GM12878 (cell line): Measurements from ENCODE around the gene RHOB.

Experiments used
- EED ChIP-seq: sonication (generic); IDR thresholded peaks from 2 replicates; pipeline ENCODE4 v1.6.1; 2016; ENCODE audit warnings: antibody characterized with exemption, low read depth
- HDAC2 ChIP-seq: fragments of 200-600 bp; sonication (generic); IDR thresholded peaks from 2 replicates; pipeline ENCODE4 v1.6.1; 2017
- NFYB ChIP-seq: IDR thresholded peaks from 2 replicates; pipeline ENCODE4 v1.6.1; 2011; ENCODE audit warnings: low read depth, mild to moderate bottlenecking, low read length, improper control_type of control experiment, moderate library complexity; ENCODE audit not compliant: insufficient read depth
- POLR2AphosphoS5 ChIP-seq: IDR thresholded peaks from 2 replicates; pipeline ENCODE4 v1.6.1; 2011; ENCODE audit warnings: mild to moderate bottlenecking, low read length, inconsistent platforms
- RB1 ChIP-seq: fragments of 450-650 bp; formaldehyde crosslinking; IDR thresholded peaks from 2 replicates; pipeline ENCODE4 v1.6.1; 2017; ENCODE audit warnings: mild to moderate bottlenecking, borderline replicate concordance
- TF ChIP-seq, protein P1 (sequence below): IDR thresholded peaks from 2 replicates; pipeline ENCODE4 v1.6.1; 2012; ENCODE audit warnings: mild to moderate bottlenecking, low read depth, low read length
- TF ChIP-seq, protein P2 (sequence below), 3 experiments: IDR thresholded peaks in 2 of 3; conservative IDR thresholded peaks in 1 of 3; 2 replicates each; pipeline ENCODE4 v1.5.1; 2011; ENCODE audit warnings: low read depth in 3 of 3, low read length in 3 of 3, mild to moderate bottlenecking in 3 of 3, control low read depth in 2 of 3, moderate library complexity in 2 of 3, inconsistent platforms in 1 of 3, mixed read lengths in 1 of 3; ENCODE audit not compliant: control insufficient read depth in 2 of 3, insufficient read depth in 1 of 3; ENCODE audit errors: extremely low read depth in 1 of 3
- TF ChIP-seq, protein P3 (sequence below): fragments of 450-650 bp; IDR thresholded peaks from 2 replicates; pipeline ENCODE4 v1.6.1; 2017; ENCODE audit warnings: mild to moderate bottlenecking, moderate library complexity

DNA sequence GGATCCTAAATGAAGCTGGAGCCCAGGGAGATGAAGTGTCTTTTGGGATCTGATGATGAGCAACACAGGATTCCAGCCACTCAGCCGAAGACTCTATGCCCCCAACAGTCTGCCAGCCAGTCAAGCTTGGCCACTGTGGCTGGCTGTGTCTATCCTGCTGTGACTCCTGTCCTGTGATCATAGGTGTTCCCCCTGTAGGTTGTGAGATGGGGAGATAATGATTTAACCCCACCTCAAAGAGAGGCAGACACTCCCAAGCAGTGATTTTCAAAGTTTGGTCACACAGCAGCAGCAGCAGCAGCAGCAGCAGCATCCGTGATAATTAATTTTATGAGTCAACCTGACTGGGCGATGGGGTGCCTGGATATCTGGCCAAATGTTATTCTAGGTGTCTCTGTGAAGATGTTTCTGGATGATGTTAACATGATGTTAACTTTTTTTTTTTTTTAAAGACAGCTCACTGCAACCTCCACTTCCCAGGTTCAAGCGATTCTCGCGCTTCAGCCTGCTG, 21.4 kb upstream of the RHOB start:
- TF ChIP-seq, protein P1, sequence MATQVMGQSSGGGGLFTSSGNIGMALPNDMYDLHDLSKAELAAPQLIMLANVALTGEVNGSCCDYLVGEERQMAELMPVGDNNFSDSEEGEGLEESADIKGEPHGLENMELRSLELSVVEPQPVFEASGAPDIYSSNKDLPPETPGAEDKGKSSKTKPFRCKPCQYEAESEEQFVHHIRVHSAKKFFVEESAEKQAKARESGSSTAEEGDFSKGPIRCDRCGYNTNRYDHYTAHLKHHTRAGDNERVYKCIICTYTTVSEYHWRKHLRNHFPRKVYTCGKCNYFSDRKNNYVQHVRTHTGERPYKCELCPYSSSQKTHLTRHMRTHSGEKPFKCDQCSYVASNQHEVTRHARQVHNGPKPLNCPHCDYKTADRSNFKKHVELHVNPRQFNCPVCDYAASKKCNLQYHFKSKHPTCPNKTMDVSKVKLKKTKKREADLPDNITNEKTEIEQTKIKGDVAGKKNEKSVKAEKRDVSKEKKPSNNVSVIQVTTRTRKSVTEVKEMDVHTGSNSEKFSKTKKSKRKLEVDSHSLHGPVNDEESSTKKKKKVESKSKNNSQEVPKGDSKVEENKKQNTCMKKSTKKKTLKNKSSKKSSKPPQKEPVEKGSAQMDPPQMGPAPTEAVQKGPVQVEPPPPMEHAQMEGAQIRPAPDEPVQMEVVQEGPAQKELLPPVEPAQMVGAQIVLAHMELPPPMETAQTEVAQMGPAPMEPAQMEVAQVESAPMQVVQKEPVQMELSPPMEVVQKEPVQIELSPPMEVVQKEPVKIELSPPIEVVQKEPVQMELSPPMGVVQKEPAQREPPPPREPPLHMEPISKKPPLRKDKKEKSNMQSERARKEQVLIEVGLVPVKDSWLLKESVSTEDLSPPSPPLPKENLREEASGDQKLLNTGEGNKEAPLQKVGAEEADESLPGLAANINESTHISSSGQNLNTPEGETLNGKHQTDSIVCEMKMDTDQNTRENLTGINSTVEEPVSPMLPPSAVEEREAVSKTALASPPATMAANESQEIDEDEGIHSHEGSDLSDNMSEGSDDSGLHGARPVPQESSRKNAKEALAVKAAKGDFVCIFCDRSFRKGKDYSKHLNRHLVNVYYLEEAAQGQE: no peak
- TF ChIP-seq RB1: no peak
- TF ChIP-seq, protein P2, sequence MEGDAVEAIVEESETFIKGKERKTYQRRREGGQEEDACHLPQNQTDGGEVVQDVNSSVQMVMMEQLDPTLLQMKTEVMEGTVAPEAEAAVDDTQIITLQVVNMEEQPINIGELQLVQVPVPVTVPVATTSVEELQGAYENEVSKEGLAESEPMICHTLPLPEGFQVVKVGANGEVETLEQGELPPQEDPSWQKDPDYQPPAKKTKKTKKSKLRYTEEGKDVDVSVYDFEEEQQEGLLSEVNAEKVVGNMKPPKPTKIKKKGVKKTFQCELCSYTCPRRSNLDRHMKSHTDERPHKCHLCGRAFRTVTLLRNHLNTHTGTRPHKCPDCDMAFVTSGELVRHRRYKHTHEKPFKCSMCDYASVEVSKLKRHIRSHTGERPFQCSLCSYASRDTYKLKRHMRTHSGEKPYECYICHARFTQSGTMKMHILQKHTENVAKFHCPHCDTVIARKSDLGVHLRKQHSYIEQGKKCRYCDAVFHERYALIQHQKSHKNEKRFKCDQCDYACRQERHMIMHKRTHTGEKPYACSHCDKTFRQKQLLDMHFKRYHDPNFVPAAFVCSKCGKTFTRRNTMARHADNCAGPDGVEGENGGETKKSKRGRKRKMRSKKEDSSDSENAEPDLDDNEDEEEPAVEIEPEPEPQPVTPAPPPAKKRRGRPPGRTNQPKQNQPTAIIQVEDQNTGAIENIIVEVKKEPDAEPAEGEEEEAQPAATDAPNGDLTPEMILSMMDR (IDR thresholded peaks at IDR 0.05 in 2 of 3, conservative IDR thresholded peaks at IDR 0.05 in 1 of 3; ENCODE audit: control insufficient read depth in 2 of 3, extremely low read depth in 1 of 3, insufficient read depth in 1 of 3, low read depth in 3 of 3, low read length in 3 of 3): no peak
- TF ChIP-seq EED: no peak
- TF ChIP-seq, protein P3, sequence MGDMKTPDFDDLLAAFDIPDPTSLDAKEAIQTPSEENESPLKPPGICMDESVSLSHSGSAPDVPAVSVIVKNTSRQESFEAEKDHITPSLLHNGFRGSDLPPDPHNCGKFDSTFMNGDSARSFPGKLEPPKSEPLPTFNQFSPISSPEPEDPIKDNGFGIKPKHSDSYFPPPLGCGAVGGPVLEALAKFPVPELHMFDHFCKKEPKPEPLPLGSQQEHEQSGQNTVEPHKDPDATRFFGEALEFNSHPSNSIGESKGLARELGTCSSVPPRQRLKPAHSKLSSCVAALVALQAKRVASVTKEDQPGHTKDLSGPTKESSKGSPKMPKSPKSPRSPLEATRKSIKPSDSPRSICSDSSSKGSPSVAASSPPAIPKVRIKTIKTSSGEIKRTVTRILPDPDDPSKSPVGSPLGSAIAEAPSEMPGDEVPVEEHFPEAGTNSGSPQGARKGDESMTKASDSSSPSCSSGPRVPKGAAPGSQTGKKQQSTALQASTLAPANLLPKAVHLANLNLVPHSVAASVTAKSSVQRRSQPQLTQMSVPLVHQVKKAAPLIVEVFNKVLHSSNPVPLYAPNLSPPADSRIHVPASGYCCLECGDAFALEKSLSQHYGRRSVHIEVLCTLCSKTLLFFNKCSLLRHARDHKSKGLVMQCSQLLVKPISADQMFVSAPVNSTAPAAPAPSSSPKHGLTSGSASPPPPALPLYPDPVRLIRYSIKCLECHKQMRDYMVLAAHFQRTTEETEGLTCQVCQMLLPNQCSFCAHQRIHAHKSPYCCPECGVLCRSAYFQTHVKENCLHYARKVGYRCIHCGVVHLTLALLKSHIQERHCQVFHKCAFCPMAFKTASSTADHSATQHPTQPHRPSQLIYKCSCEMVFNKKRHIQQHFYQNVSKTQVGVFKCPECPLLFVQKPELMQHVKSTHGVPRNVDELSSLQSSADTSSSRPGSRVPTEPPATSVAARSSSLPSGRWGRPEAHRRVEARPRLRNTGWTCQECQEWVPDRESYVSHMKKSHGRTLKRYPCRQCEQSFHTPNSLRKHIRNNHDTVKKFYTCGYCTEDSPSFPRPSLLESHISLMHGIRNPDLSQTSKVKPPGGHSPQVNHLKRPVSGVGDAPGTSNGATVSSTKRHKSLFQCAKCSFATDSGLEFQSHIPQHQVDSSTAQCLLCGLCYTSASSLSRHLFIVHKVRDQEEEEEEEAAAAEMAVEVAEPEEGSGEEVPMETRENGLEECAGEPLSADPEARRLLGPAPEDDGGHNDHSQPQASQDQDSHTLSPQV: no peak
- no peak for TF ChIP-seq HDAC2
- TF ChIP-seq NFYB: no peak
- TF ChIP-seq POLR2AphosphoS5: no peak
